ENCODE results near the gene NPAS2.

GRCh38 chr2:100803334-100803733 lies 16.6 kb upstream of the NPAS2 start:
- TF ChIP-seq CTCF (IDR thresholded peaks at IDR 0.05), result no peak
- TF ChIP-seq POLR2A (IDR thresholded peaks at IDR 0.05), result no peak
- TF ChIP-seq EP300 (IDR thresholded peaks at IDR 0.05), result no peak

Measured in tibial nerve (tissue), 4 donors.